GM06990 (cell line): ENCODE results near the gene SLAMF7.

Experiments
- DNase-seq: peaks from one replicate; pipeline ENCODE4 v3.0.0-alpha.2; 2011; ENCODE audit not compliant: insufficient read length; ENCODE audit errors: extremely low read depth
- H3K27me3 ChIP-seq: replicated peaks from 2 replicates; pipeline ENCODE4 v1.6.0; 2011; ENCODE audit warnings: low read length; ENCODE audit not compliant: control insufficient read depth, insufficient read depth
- H3K36me3 ChIP-seq: 2 replicates; pipeline ENCODE4 v1.5.1; 2011; ENCODE audit warnings: low read length; ENCODE audit not compliant: control insufficient read depth, insufficient read depth
- H3K4me3 ChIP-seq: replicated peaks from 2 replicates; pipeline ENCODE4 v1.5.1; 2011; ENCODE audit warnings: low read depth, mild to moderate bottlenecking, control low read depth, low read length
- TF ChIP-seq, protein P1 (sequence below): IDR thresholded peaks from 2 replicates; pipeline ENCODE4 v1.5.1; 2011; ENCODE audit warnings: low read length, control low read depth, mild to moderate bottlenecking, inconsistent platforms; ENCODE audit not compliant: insufficient read depth, poor library complexity, severe bottlenecking

The SLAMF7 gene

GRCh38 chr1:160716013-160716412 lies 23.0 kb upstream of the SLAMF7 start:
- H3K36me3 ChIP-seq, result no peaks in the 10 kb centered on the region; the same call in 1 of the 2 replicates
- no peak overlapping the region for H3K4me3 ChIP-seq
- TF ChIP-seq, protein P1, sequence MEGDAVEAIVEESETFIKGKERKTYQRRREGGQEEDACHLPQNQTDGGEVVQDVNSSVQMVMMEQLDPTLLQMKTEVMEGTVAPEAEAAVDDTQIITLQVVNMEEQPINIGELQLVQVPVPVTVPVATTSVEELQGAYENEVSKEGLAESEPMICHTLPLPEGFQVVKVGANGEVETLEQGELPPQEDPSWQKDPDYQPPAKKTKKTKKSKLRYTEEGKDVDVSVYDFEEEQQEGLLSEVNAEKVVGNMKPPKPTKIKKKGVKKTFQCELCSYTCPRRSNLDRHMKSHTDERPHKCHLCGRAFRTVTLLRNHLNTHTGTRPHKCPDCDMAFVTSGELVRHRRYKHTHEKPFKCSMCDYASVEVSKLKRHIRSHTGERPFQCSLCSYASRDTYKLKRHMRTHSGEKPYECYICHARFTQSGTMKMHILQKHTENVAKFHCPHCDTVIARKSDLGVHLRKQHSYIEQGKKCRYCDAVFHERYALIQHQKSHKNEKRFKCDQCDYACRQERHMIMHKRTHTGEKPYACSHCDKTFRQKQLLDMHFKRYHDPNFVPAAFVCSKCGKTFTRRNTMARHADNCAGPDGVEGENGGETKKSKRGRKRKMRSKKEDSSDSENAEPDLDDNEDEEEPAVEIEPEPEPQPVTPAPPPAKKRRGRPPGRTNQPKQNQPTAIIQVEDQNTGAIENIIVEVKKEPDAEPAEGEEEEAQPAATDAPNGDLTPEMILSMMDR, result no peak
- H3K27me3 ChIP-seq, result no peaks in the 10 kb centered on the region
- no peak for DNase-seq

GRCh38 chr1:160717306-160717705 lies 21.7 kb upstream of the SLAMF7 start:
- TF ChIP-seq, protein P1, result no peak
- no peak for DNase-seq
- H3K4me3 ChIP-seq, result no peak overlapping the region
- no peaks in the 10 kb centered on the region; the same call in 1 of the 2 replicates for H3K36me3 ChIP-seq
- no peaks in the 10 kb centered on the region for H3K27me3 ChIP-seq

DNA sequence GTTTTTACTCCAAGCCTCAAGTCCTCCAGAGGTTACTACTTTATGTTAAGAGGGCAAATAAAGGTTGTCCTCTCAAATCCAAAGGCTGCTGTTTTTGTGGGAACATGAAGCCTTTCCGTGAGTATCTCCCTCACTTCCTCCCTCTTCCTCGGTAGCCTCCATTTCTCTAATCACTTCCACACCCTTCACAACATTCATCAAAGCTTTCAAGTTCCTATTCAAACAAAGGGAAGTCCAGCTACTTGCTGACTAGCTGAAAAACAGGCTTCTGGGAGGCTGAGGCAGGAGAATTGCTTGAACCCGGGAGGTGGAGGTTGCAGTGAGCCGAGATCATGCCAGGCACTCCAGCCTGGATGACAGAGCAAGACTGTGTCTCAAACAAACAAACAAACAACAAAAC lies 20.8 kb upstream of the SLAMF7 start:
- Histone ChIP-seq H3K4me3 (no peak overlapping the region), H3K36me3 (no peaks in the 10 kb centered on the region; the same call in 1 of the 2 replicates), H3K27me3 (no peaks in the 10 kb centered on the region)
- no peak for DNase-seq
- TF ChIP-seq, protein P1, result no peak

DNA sequence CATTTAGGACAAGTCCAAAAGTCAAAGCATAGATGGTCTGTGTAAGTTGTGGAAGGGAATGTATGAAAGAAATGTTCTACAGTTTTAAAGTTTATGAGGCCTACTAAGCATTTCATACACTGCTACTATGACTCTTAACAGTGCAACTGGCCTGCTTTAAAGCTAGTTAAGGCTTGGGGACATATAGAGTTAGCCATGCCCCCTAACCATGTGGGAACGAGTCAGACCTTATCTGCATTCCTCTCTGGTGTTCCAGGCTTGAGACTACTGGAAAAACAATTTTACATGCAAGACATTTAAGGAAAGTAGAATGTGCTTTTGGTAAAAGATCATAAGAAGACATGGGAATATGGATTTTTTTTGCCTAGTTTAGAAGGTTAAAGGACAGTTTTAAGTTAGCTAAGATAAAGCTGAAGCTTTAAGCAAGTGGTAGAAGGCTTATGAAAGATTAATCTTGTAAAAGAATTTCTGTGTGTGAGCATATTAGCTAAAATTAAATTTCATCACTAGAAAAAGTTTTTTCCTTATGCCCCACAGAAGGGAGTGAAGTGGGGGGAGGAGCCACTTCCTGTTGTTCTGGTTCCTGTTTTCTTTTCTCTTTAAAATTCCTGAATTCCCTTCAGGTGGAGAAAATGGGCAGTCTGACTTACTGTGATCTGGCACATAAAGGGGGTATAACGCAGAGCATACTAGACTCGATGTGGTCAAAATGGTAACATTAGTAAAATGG lies 18.5 kb upstream of the SLAMF7 start:
- no peak for DNase-seq
- Histone ChIP-seq H3K4me3 (no peak overlapping the region), H3K27me3 (no peaks in the 10 kb centered on the region), H3K36me3 (no peaks in the 10 kb centered on the region; the same call in 1 of the 2 replicates)
- TF ChIP-seq, protein P1, result no peak

DNA sequence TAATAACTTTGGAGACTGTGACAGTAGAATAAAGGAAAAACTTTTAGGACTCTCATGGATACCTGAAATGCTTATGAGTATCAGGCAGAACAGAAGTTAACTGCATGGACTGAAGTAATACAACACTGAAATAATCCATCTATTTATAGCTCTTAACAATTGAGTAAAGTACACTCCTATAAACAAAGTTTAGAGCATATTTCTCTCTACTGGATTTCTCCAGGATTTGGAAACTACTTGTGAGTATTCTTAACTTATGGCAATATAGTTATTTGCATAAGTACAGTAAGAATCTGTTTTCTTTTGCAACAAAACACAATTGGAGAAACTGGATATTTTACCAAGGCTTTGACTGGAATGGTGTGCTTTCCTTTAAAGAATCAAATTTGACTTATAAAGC lies 17.6 kb upstream of the SLAMF7 start:
- TF ChIP-seq, protein P1, result no peak
- no peaks in the 10 kb centered on the region for H3K27me3 ChIP-seq
- H3K4me3 ChIP-seq, result no peak overlapping the region
- no peak for DNase-seq
- H3K36me3 ChIP-seq, result no peaks in the 10 kb centered on the region; the same call in 1 of the 2 replicates
